H1 (cell line): ENCODE data around the gene CACNA1A. TPM values are rescaled to one million over a fixed set of nuclear protein-coding genes. Genes with fewer than 3 reads are reported as not detected.

Experiments
- CTCF ChIA-PET: fragments of 300-600 bp; sonication (Branson Sonifier 250); formaldehyde crosslinking; loops from one replicate; lab custom pipeline; 2021; ENCODE audit not compliant: partially characterized antibody; lab: Charles Lee
- POLR2A ChIA-PET: fragments of 300-600 bp; sonication (Branson Sonifier 250); formaldehyde crosslinking; loops from one replicate; lab custom pipeline; 2021; ENCODE audit warnings: inconsistent platforms; ENCODE audit not compliant: partially characterized antibody; lab: Charles Lee
- DNase-seq, 2 experiments: peaks; one replicate each; pipeline versions ENCODE4 v3.0.0 to v3.0.0-alpha.2; 2010 to 2022; ENCODE audit warnings: low spot score in 2 of 2, low read depth in 1 of 2, mixed read lengths in 1 of 2
- FAIRE-seq: peaks from 2 replicates; lab custom pipeline; 2011; peaks lifted over from hg19 to GRCh38; lab: Jason Lieb, UNC
- H2AFZ ChIP-seq: 2 replicates; pipeline ENCODE4 v1.8.1; 2012; ENCODE audit warnings: low read length, inconsistent platforms
- H2AK5ac ChIP-seq: 2 replicates; pipeline ENCODE4 v1.6.1; 2013; ENCODE audit warnings: low read depth, low read length
- H2BK120ac ChIP-seq: replicated peaks from 2 replicates; pipeline ENCODE3; 2013; ENCODE audit warnings: low read depth, low read length, inconsistent platforms
- H2BK12ac ChIP-seq: 2 replicates; pipeline ENCODE4 v1.6.1; 2013; ENCODE audit warnings: low read depth, low read length
- H2BK15ac ChIP-seq: 2 replicates; pipeline ENCODE4 v1.6.1; 2013; ENCODE audit warnings: low read length
- H2BK20ac ChIP-seq: 2 replicates; pipeline ENCODE4 v1.6.1; 2013; ENCODE audit warnings: low read length
- H2BK5ac ChIP-seq: 2 replicates; pipeline ENCODE4 v1.6.1; 2013; ENCODE audit warnings: low read depth, low read length
- H3K14ac ChIP-seq: 2 replicates; pipeline ENCODE4 v1.6.1; 2013; ENCODE audit warnings: inconsistent platforms; ENCODE audit not compliant: insufficient read length
- H3K18ac ChIP-seq: 2 replicates; pipeline ENCODE4 v1.6.1; 2013; ENCODE audit warnings: low read length; ENCODE audit errors: extremely low read depth
- H3K23ac ChIP-seq: 2 replicates; pipeline ENCODE4 v1.6.1; 2013; ENCODE audit warnings: inconsistent platforms; ENCODE audit not compliant: insufficient read length
- H3K23me2 ChIP-seq: 2 replicates; pipeline ENCODE4 v1.6.1; 2013; ENCODE audit warnings: low read depth, low read length
- H3K27ac ChIP-seq: 2 replicates; pipeline ENCODE4 v1.6.1; 2011; ENCODE audit warnings: low read depth, low read length, inconsistent platforms
- H3K27me3 ChIP-seq, 4 experiments: replicated peaks in 1 of 4; 1 replicate in 1 of 4; 2 replicates in 3 of 4; pipeline versions ENCODE4 v1.6.1 to v1.8.1; 2011 to 2013; ENCODE audit warnings: low read length in 3 of 4, mild to moderate bottlenecking in 3 of 4, inconsistent platforms in 2 of 4, mixed read lengths in 2 of 4, moderate library complexity in 1 of 4; ENCODE audit not compliant: control insufficient read depth in 3 of 4, insufficient read depth in 3 of 4; ENCODE audit errors: extremely low read depth in 1 of 4
- H3K36me3 ChIP-seq, 4 experiments: 2 replicates each; pipeline versions ENCODE4 v1.6.1 to v1.8.1; 2011 to 2013; ENCODE audit warnings: mild to moderate bottlenecking in 4 of 4, low read length in 3 of 4, moderate library complexity in 2 of 4, control low read depth in 1 of 4, inconsistent platforms in 1 of 4; ENCODE audit not compliant: insufficient read depth in 4 of 4, control insufficient read depth in 2 of 4
- H3K4ac ChIP-seq: replicated peaks from 2 replicates; pipeline ENCODE3; 2013; ENCODE audit warnings: low read length, low read depth, mixed read lengths, inconsistent platforms; ENCODE audit not compliant: insufficient read length
- H3K4me1 ChIP-seq, 4 experiments: replicated peaks in 1 of 4; 1 replicate in 1 of 4; 2 replicates in 3 of 4; pipeline versions ENCODE4 v1.6.1 to v1.8.1; 2011 to 2013; ENCODE audit warnings: low read length in 3 of 4, inconsistent platforms in 2 of 4, mixed read lengths in 1 of 4; ENCODE audit not compliant: insufficient read depth in 4 of 4, control insufficient read depth in 3 of 4
- H3K4me2 ChIP-seq, 2 experiments: 2 replicates each; pipeline versions ENCODE4 v1.6.1 to v1.8.1; 2011 to 2013; ENCODE audit warnings: low read depth in 2 of 2, low read length in 2 of 2, control low read depth in 1 of 2, inconsistent platforms in 1 of 2, mild to moderate bottlenecking in 1 of 2; ENCODE audit not compliant: insufficient read depth in 1 of 2
- H3K4me3 ChIP-seq, 4 experiments: fragments of 200-600, 300-600 bp in 1 of 4; sonication (generic), shearing (Covaris generic), sonication (Bioruptor Twin) in 1 of 4; 2 replicates each; pipeline versions ENCODE4 v1.5.1 to v1.8.1; 2011 to 2016; ENCODE audit warnings: low read length in 4 of 4, low read depth in 3 of 4, control low read depth in 2 of 4, inconsistent platforms in 2 of 4, mild to moderate bottlenecking in 2 of 4, mixed read lengths in 1 of 4, moderate library complexity in 1 of 4; ENCODE audit not compliant: insufficient read depth in 2 of 4; ENCODE audit errors: extremely low read depth in 1 of 4
- H3K56ac ChIP-seq: replicated peaks from 2 replicates; pipeline ENCODE3; 2013; ENCODE audit warnings: low read depth, mild to moderate bottlenecking, mixed read lengths, low read length, inconsistent platforms; ENCODE audit not compliant: insufficient read length
- H3K79me1 ChIP-seq: 2 replicates; pipeline ENCODE4 v1.6.1; 2013; ENCODE audit warnings: low read depth, low read length, control low read depth
- H3K79me2 ChIP-seq, 2 experiments: 2 replicates each; pipeline versions ENCODE4 v1.6.1 to v1.8.1; 2012 to 2013; ENCODE audit warnings: low read length in 2 of 2, mild to moderate bottlenecking in 2 of 2, inconsistent platforms in 1 of 2; ENCODE audit not compliant: insufficient read depth in 2 of 2, control insufficient read depth in 1 of 2
- H3K9ac ChIP-seq, 4 experiments: replicated peaks in 1 of 4; 1 replicate in 1 of 4; 2 replicates in 3 of 4; pipeline versions ENCODE4 v1.6.1 to v1.8.1; 2011 to 2013; ENCODE audit warnings: low read depth in 3 of 4, low read length in 3 of 4, control low read depth in 2 of 4, mild to moderate bottlenecking in 2 of 4, moderate library complexity in 2 of 4, inconsistent platforms in 1 of 4; ENCODE audit errors: extremely low read depth in 1 of 4
- H3K9me3 ChIP-seq, 2 experiments: 2 replicates each; pipeline versions ENCODE4 v1.6.1 to v1.8.1; 2012 to 2013; ENCODE audit warnings: mild to moderate bottlenecking in 2 of 2, moderate library complexity in 2 of 2, control low read depth in 1 of 2, inconsistent platforms in 1 of 2, low read depth in 1 of 2, low read length in 1 of 2, mixed read lengths in 1 of 2; ENCODE audit not compliant: insufficient read depth in 2 of 2
- H4K20me1 ChIP-seq, 2 experiments: replicated peaks in 1 of 2; 2 replicates each; pipeline versions ENCODE3 to v1.8.1; 2011 to 2013; ENCODE audit warnings: inconsistent platforms in 2 of 2, low read length in 2 of 2, mild to moderate bottlenecking in 1 of 2; ENCODE audit not compliant: insufficient read depth in 2 of 2, control insufficient read depth in 1 of 2
- H4K5ac ChIP-seq: 2 replicates; pipeline ENCODE4 v1.6.1; 2013; ENCODE audit warnings: low read length, low read depth, mixed read lengths, inconsistent platforms; ENCODE audit not compliant: insufficient read length
- H4K8ac ChIP-seq: 2 replicates; pipeline ENCODE4 v1.8.0; 2013; ENCODE audit warnings: mild to moderate bottlenecking, moderate library complexity, low read length, inconsistent platforms; ENCODE audit not compliant: insufficient read depth; ENCODE audit errors: extremely low read depth
- H4K91ac ChIP-seq: replicated peaks from 2 replicates; pipeline ENCODE3; 2013; ENCODE audit warnings: low read length, mixed read lengths, inconsistent platforms; ENCODE audit not compliant: insufficient read length
- WGBS, 2 experiments: shearing (Covaris generic) in 1 of 2; methylation state at CpG; one replicate each; pipeline versions ENCODE4 v1.1.6 to v1.1.7; 2013 to 2015; ENCODE audit warnings: low lambda C conversion rate in 2 of 2, mixed read lengths in 2 of 2, inconsistent platforms in 1 of 2, low coverage in 1 of 2, missing lambda C conversion rate in 1 of 2; ENCODE audit not compliant: insufficient replicate concordance in 2 of 2, insufficient coverage in 1 of 2, insufficient read length in 1 of 2; ENCODE audit errors: extremely low coverage in 1 of 2, missing lambda C conversion rate in 1 of 2; 5-methylcytosine and 5-hydroxymethylcytosine counted together
- polyA plus RNA-seq, 7 experiments: library from polyadenylated mRNA; depleted of rRNA in 3 of 7; stranded (reverse) in 5 of 7; unstranded in 2 of 7; fragments of >200 nt in 5 of 7; fragments of 200-250 nt in 2 of 7; gene quantifications; 1 replicate in 5 of 7; 2 replicates in 1 of 7; 4 replicates in 1 of 7; pipeline versions ENCODE4 v1.2.1 to v1.2.3, GENCODE V29; 2011 to 2013; ENCODE audit warnings: missing spikeins in 2 of 7, mixed read lengths in 2 of 7
- total RNA-seq: library from RNA; stranded (reverse); fragmentation: NEBNext Ultra II Directional; extraction: Animal tissue kit (Norgen Biotek cat#: 25700); gene quantifications from 2 replicates; pipeline ENCODE4 v1.2.1, GENCODE V29; 2021

Gene CACNA1A
- total and polyA plus RNA-seq, 2 of the 8 experiments (the other 6 are each of a cell fraction or from before 2014, with no cell fraction given) = 10.7 to 25.3 TPM

- Histone ChIP-seq H3K36me3 (no peaks in the 10 kb centered on the region; a peak in 1 of 8 replicates), H2AK5ac (no peak overlapping the region), H4K5ac (no peak overlapping the region), H3K27ac (no peak overlapping the region; the same call in 1 of the 2 replicates), H2BK5ac (no peak overlapping the region), H3K4me3 (no peak overlapping the region), H3K79me1 (peaks cover 14% of the 10 kb centered on the region; the same call in 1 of the 2 replicates), H3K9me3 (no peaks in the 10 kb centered on the region), H2BK15ac (no peak overlapping the region), H3K27me3 (no peaks in the 10 kb centered on the region), H4K20me1 (peaks cover 2 to 10% of the 10 kb centered on the region in 2 experiments), H3K79me2 (no peaks in the 10 kb centered on the region; a peak in 1 of 4 replicates), H3K18ac (no peak overlapping the region), H2BK20ac (no peak overlapping the region), H3K4me1 (no peaks in the 10 kb centered on the region), H3K23me2 (no peaks in the 10 kb centered on the region), H3K9ac (no peak overlapping the region), H3K4me2 (no peak overlapping the region), H2AFZ (no peak overlapping the region), H3K14ac (no peak overlapping the region), H3K56ac (no peak overlapping the region), H2BK120ac (no peak overlapping the region), H4K91ac (no peak overlapping the region), H2BK12ac (no peak overlapping the region), H4K8ac (no peak overlapping the region), H3K23ac (no peak overlapping the region), H3K4ac (no peak overlapping the region)
- FAIRE-seq (no peak), DNase-seq (no peak)
- ChIA-PET POLR2A (interaction anchor here (0.6 kb wide), 2 partner anchors 24 to 68 kb away, joined by 3 to 4 read pairs; no protein-coding TSS in a partner anchor), CTCF (interaction anchor here (0.7 to 1.7 kb wide), 7 partner anchors 7 to 160 kb away, joined by 4 to 7 read pairs (median 4); no protein-coding TSS in a partner anchor)
- WGBS, 2 experiments = 89% methylated on average over 6 of the region's 6 CpGs; no CpG with 5 or more reads in 1 of the 2 experiments
These were observed 68.2 kb downstream of the CACNA1A start for GRCh38 chr19:13437919-13438618.
